ENCODE data around the gene ATG9A.
A peak's percentile ranks its signal among the peaks of the same experiment; 100 is the strongest.

The ATG9A gene

DNA sequence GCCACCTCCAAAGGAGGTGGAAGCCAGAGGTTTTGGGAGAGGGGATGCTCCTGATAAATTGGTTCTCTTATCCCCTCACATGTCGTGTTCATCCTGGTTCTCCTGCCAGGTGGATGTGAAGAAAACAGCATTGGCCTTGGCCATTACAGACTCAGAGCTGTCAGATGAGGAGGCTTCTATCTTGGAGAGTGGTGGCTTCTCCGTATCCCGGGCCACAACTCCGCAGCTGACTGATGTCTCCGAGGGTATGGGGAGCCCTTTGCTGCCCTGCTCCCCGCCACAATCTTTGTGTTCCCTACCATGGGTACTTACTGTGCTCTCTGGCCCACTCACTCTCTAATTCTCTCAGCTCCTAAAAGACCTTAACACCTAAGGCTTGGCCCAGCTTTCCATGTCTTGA is 47.9 kb downstream of the ATG9A start:
- peaks cover 37% of the 10 kb centered on the region for H3K79me2 ChIP-seq (ENCODE audit: insufficient read depth, low read length)
- H3K27me3 ChIP-seq (ENCODE audit: insufficient read depth, low read length, poor library complexity, severe bottlenecking) = no peaks in the 10 kb centered on the region
- H3K9me2 ChIP-seq (replicated peaks; ENCODE audit: low read depth, low read length) = no peaks in the 10 kb centered on the region
- H3K9me3 ChIP-seq (ENCODE audit: insufficient read depth, low read depth, low read length) = no peaks in the 10 kb centered on the region
- H3K36me3 ChIP-seq (ENCODE audit: insufficient read depth, low read length) = peaks cover 41% of the 10 kb centered on the region; the same call in 1 of the 2 replicates
- H3K4me3 ChIP-seq (ENCODE audit: low read length, poor library complexity, severe bottlenecking) = no peak overlapping the region
- TF ChIP-seq, protein P1, sequence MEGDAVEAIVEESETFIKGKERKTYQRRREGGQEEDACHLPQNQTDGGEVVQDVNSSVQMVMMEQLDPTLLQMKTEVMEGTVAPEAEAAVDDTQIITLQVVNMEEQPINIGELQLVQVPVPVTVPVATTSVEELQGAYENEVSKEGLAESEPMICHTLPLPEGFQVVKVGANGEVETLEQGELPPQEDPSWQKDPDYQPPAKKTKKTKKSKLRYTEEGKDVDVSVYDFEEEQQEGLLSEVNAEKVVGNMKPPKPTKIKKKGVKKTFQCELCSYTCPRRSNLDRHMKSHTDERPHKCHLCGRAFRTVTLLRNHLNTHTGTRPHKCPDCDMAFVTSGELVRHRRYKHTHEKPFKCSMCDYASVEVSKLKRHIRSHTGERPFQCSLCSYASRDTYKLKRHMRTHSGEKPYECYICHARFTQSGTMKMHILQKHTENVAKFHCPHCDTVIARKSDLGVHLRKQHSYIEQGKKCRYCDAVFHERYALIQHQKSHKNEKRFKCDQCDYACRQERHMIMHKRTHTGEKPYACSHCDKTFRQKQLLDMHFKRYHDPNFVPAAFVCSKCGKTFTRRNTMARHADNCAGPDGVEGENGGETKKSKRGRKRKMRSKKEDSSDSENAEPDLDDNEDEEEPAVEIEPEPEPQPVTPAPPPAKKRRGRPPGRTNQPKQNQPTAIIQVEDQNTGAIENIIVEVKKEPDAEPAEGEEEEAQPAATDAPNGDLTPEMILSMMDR (conservative IDR thresholded peaks at IDR 0.05; ENCODE audit: low read length) = no peak
- TF ChIP-seq EZH2phosphoT487 (IDR thresholded peaks at IDR 0.05; ENCODE audit: borderline replicate concordance) = no peak
- no peak overlapping the region for H2AFZ ChIP-seq (ENCODE audit: low read length)
- H4K20me1 ChIP-seq (ENCODE audit: insufficient read depth, low read length, poor library complexity, severe bottlenecking) = peaks cover 20% of the 10 kb centered on the region
- H3F3A ChIP-seq (ENCODE audit: low read depth) = peaks cover 9% of the 10 kb centered on the region; the same call in 1 of the 2 replicates
- no peak overlapping the region for H3K9ac ChIP-seq (ENCODE audit: low read depth, low read length, poor library complexity, severe bottlenecking)
- peak overlapping the region; percentile 15 for H3K4me2 ChIP-seq (ENCODE audit: low read depth, low read length, poor library complexity, severe bottlenecking)
- peaks cover 29% of the 10 kb centered on the region for H3K4me1 ChIP-seq (ENCODE audit: insufficient read depth, low read length, poor library complexity, severe bottlenecking)

DNA sequence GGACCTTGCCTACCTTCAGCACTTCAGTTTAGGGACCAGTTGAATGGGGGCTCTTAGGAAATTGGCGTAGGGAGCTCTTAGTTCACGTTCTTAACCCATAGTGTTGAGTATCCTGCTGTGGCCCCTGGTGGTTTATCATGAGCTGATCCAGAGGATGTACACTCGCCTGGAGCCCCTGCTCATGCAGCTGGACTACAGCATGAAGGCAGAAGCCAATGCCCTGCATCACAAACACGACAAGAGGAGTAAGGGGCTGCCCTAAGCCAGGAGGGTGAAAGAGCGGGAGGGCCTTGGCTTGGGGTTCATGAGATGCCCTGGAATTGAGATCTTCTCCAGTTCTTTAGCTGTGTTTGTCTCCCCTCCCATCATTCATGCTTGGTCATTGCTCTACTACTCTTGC is 48.5 kb downstream of the ATG9A start:
- peaks cover 31% of the 10 kb centered on the region for H3K4me1 ChIP-seq (ENCODE audit: insufficient read depth, low read length, poor library complexity, severe bottlenecking)
- no peak overlapping the region for H2AFZ ChIP-seq (ENCODE audit: low read length)
- H3K9ac ChIP-seq (ENCODE audit: low read depth, low read length, poor library complexity, severe bottlenecking) = no peak overlapping the region
- peak overlapping the region; percentile 88 for H3K4me2 ChIP-seq (ENCODE audit: low read depth, low read length, poor library complexity, severe bottlenecking)
- peaks cover 40% of the 10 kb centered on the region for H3K79me2 ChIP-seq (ENCODE audit: insufficient read depth, low read length)
- peaks cover 41% of the 10 kb centered on the region; the same call in 1 of the 2 replicates for H3K36me3 ChIP-seq (ENCODE audit: insufficient read depth, low read length)
- peaks cover 9% of the 10 kb centered on the region; the same call in 1 of the 2 replicates for H3F3A ChIP-seq (ENCODE audit: low read depth)
- TF ChIP-seq EZH2phosphoT487 (IDR thresholded peaks at IDR 0.05; ENCODE audit: borderline replicate concordance) = no peak
- TF ChIP-seq, protein P1 (conservative IDR thresholded peaks at IDR 0.05; ENCODE audit: low read length) = no peak
- H3K9me2 ChIP-seq (replicated peaks; ENCODE audit: low read depth, low read length) = no peaks in the 10 kb centered on the region
- no peaks in the 10 kb centered on the region for H3K27me3 ChIP-seq (ENCODE audit: insufficient read depth, low read length, poor library complexity, severe bottlenecking)
- H4K20me1 ChIP-seq (ENCODE audit: insufficient read depth, low read length, poor library complexity, severe bottlenecking) = peaks cover 22% of the 10 kb centered on the region
- no peak overlapping the region for H3K4me3 ChIP-seq (ENCODE audit: low read length, poor library complexity, severe bottlenecking)
- no peaks in the 10 kb centered on the region for H3K9me3 ChIP-seq (ENCODE audit: insufficient read depth, low read depth, low read length)

DNA sequence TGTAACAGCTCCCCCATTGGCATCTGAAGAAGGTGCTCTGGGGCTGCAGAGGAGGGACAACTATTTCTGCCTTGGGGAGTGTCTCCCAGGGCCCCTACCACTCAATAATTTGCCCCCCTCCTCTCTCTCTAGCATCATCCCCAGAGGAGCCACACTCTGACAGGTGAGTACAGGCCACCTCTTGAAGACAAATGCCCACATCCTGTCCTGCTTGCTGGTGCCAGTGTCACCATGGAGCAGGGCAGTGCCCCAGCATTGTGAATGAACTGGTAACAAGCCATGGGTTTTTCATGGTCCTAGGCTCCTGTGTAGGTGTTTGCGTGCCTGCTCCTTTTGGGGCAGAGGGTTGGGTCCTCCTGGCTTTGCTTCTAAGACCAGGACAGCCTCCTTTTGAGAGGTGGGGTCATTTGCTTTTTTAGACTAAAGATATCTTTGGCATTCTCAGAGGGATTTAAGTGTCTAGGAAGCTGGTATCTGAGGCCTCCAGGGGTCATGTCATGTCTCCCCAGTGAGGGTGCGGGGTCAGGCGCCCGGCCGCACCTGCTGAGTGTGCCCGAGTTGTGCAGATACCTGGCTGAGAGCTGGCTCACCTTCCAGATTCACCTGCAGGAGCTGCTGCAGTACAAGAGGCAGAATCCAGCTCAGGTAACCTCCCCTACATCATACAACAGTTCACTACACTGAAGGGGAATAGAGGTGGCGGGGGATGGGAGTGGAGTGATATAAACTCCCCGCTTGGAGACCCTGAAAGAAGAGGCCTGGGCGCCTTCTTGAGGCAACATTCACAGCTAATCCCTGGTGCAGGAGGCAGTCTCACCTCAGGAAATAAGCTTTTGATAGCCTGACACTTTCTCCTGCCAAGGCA is 49.6 kb downstream of the ATG9A start:
- Histone ChIP-seq H3K4me3 (ENCODE audit: low read length, poor library complexity, severe bottlenecking) (peak overlapping the region; percentile 97), H3K4me2 (ENCODE audit: low read depth, low read length, poor library complexity, severe bottlenecking) (peak overlapping the region; percentile 88)

More for the DNA sequence above, 49.6 kb downstream of the ATG9A start:
- Histone ChIP-seq H3K79me2 (ENCODE audit: insufficient read depth, low read length) (peaks cover 51% of the 10 kb centered on the region), H4K20me1 (ENCODE audit: insufficient read depth, low read length, poor library complexity, severe bottlenecking) (peaks cover 28% of the 10 kb centered on the region), H2AFZ (ENCODE audit: low read length) (no peak overlapping the region), H3K4me1 (ENCODE audit: insufficient read depth, low read length, poor library complexity, severe bottlenecking) (peaks cover 40% of the 10 kb centered on the region), H3K9ac (ENCODE audit: low read depth, low read length, poor library complexity, severe bottlenecking) (peak overlapping the region; percentile 85), H3K36me3 (ENCODE audit: insufficient read depth, low read length) (peaks cover 41% of the 10 kb centered on the region; the same call in 1 of the 2 replicates), H3K9me3 (ENCODE audit: insufficient read depth, low read depth, low read length) (no peaks in the 10 kb centered on the region), H3K9me2 (replicated peaks; ENCODE audit: low read depth, low read length) (no peaks in the 10 kb centered on the region), H3F3A (ENCODE audit: low read depth) (peaks cover 9% of the 10 kb centered on the region; the same call in 1 of the 2 replicates), H3K27me3 (ENCODE audit: insufficient read depth, low read length, poor library complexity, severe bottlenecking) (no peaks in the 10 kb centered on the region)
- TF ChIP-seq EZH2phosphoT487 (IDR thresholded peaks at IDR 0.05; ENCODE audit: borderline replicate concordance) = no peak
- TF ChIP-seq, protein P1 (conservative IDR thresholded peaks at IDR 0.05; ENCODE audit: low read length) = no peak
